GM19468 (cell line): Measurements from ENCODE around the gene MEIOSIN.

ENCODE experiments used
- ATAC-seq: cut with Tn5 transposase; IDR thresholded peaks from one replicate; pipeline ENCODE4 v1.9.1; 2021; ENCODE audit warnings: mild to moderate bottlenecking, moderate library complexity, moderate number of reproducible peaks; ENCODE audit not compliant: unreplicated experiment; ENCODE audit errors: extremely low read depth

MEIOSIN gene

GRCh38 chr19:45764475-45764874 lies 31.2 kb downstream of the MEIOSIN start:
- ATAC-seq = no peak

- ATAC-seq = no peak
Measured at GRCh38 chr19:45764945-45765701, 31.9 kb downstream of the MEIOSIN start.

- no peak for ATAC-seq
Measured at GRCh38 chr19:45765702-45766295, 32.6 kb downstream of the MEIOSIN start.

- ATAC-seq = no peak
Measured at GRCh38 chr19:45766296-45766868, 33.1 kb downstream of the MEIOSIN start.

- no peak for ATAC-seq
Measured at GRCh38 chr19:45766869-45767346, 33.7 kb downstream of the MEIOSIN start.

- ATAC-seq = no peak
Measured at GRCh38 chr19:45767410-45767880, 34.2 kb downstream of the MEIOSIN start.

GRCh38 chr19:45767881-45768654 lies 34.8 kb downstream of the MEIOSIN start:
- no peak for ATAC-seq

GRCh38 chr19:45768655-45768983 lies 35.4 kb downstream of the MEIOSIN start:
- ATAC-seq = no peak

- peak; percentile 47 for ATAC-seq
Measured at GRCh38 chr19:45768984-45769782, 35.9 kb downstream of the MEIOSIN start, which contains the start of gene SIX5. Gene SIX5 (minus strand): TSS chr19:45769252. CDS start chr19:45768844, 408 bp downstream.

- no peak for ATAC-seq
Measured at GRCh38 chr19:45769821-45770191, 36.6 kb downstream of the MEIOSIN start.

- ATAC-seq = peak; percentile 33
Measured at GRCh38 chr19:45770192-45771101, 37.2 kb downstream of the MEIOSIN start.

- ATAC-seq = no peak
Measured at GRCh38 chr19:45771311-45771933, 38.2 kb downstream of the MEIOSIN start.

GRCh38 chr19:45772130-45772840 lies 39.0 kb downstream of the MEIOSIN start:
- ATAC-seq = no peak

- no peak for ATAC-seq
Measured at GRCh38 chr19:45772912-45773311, 39.7 kb downstream of the MEIOSIN start.

- ATAC-seq = no peak
Measured at GRCh38 chr19:45773384-45773783, 40.1 kb downstream of the MEIOSIN start.

GRCh38 chr19:45774765-45775164 lies 41.5 kb downstream of the MEIOSIN start:
- no peak for ATAC-seq

- ATAC-seq = no peak
Measured at GRCh38 chr19:45777395-45777961, 44.2 kb downstream of the MEIOSIN start.
